ENCODE measurements around the gene USP17L13.
"Not testable (repeated sequence)": the region's sequence is repeated elsewhere in the genome, so short reads cannot be mapped to it uniquely, and the experiment has no call there.

The USP17L13 gene

GRCh38 chr4:9224596-9224995, at the start of gene USP17L13:
USP17L13 (plus strand) TSS chr4:9224896; CDS start chr4:9224896, 0 bp downstream.
- DNase-seq, result not testable (repeated sequence)

- not testable (repeated sequence) for DNase-seq
These were observed 14.3 kb upstream of the USP17L13 start, which contains the start of gene USP17L10 for GRCh38 chr4:9210357-9210756. USP17L10 (plus strand) TSS chr4:9210657; CDS start chr4:9210657, 0 bp downstream.

- DNase-seq, result not testable (repeated sequence)
These were observed 10.0 kb upstream of the USP17L13 start for GRCh38 chr4:9214701-9215100.

GRCh38 chr4:9215105-9215504, 9.6 kb upstream of the USP17L13 start, which contains the start of gene USP17L11:
USP17L11 (plus strand) TSS chr4:9215405; CDS start chr4:9215405, 0 bp downstream.
- DNase-seq, result not testable (repeated sequence)

GRCh38 chr4:9219852-9220251, 4.8 kb upstream of the USP17L13 start, which contains the start of gene USP17L12:
USP17L12 (plus strand) TSS chr4:9220152; CDS start chr4:9220152, 0 bp downstream.
- not testable (repeated sequence) for DNase-seq

- peak; percentile 1 for DNase-seq
These were observed 5.6 kb downstream of the USP17L13 start for GRCh38 chr4:9230249-9230648.

- DNase-seq, result not testable (repeated sequence)
These were observed 9.4 kb downstream of the USP17L13 start, which contains the start of gene USP17L15 for GRCh38 chr4:9234085-9234484. USP17L15 (plus strand) TSS chr4:9234385; CDS start chr4:9234385, 0 bp downstream.

GRCh38 chr4:9238461-9238860, 13.8 kb downstream of the USP17L13 start:
- not testable (repeated sequence) for DNase-seq

- not testable (repeated sequence) for DNase-seq
These were observed 18.9 kb downstream of the USP17L13 start, which contains the start of gene USP17L17 for GRCh38 chr4:9243579-9243978. USP17L17 (plus strand) TSS chr4:9243879; CDS start chr4:9243879, 0 bp downstream.

- peak; percentile 1 for DNase-seq
These were observed 23.4 kb downstream of the USP17L13 start, which contains the start of gene USP17L18 for GRCh38 chr4:9247953-9248680. USP17L18 (plus strand) TSS chr4:9248630; CDS start chr4:9248630, 0 bp downstream.

- DNase-seq, result not testable (repeated sequence)
These were observed 28.4 kb downstream of the USP17L13 start, which contains the start of gene USP17L19 for GRCh38 chr4:9253078-9253477. USP17L19 (plus strand) TSS chr4:9253378; CDS start chr4:9253378, 0 bp downstream.

GRCh38 chr4:9257824-9258223, 33.1 kb downstream of the USP17L13 start, which contains the start of gene USP17L20:
USP17L20 (plus strand) TSS chr4:9258124; CDS start chr4:9258124, 0 bp downstream.
- not testable (repeated sequence) for DNase-seq

- DNase-seq, result not testable (repeated sequence)
These were observed 37.9 kb downstream of the USP17L13 start, which contains the start of gene USP17L21 for GRCh38 chr4:9262572-9262971. USP17L21 (plus strand) TSS chr4:9262872; CDS start chr4:9262872, 0 bp downstream.

- DNase-seq, result not testable (repeated sequence)
These were observed 42.6 kb downstream of the USP17L13 start, which contains the start of gene USP17L22 for GRCh38 chr4:9267319-9267718. USP17L22 (plus strand) TSS chr4:9267619; CDS start chr4:9267619, 0 bp downstream.

- DNase-seq, result peak; percentile 3
These were observed 47.0 kb downstream of the USP17L13 start for GRCh38 chr4:9271719-9272118.
